NCI-H1105 treated with DMSO at 0.1 percent for 48 hours (cell line): ENCODE results near the gene CDON.

ENCODE experiments used
- DNase-seq: peaks from one replicate; lab custom pipeline; 2025; lab: John Stamatoyannopoulos, UW

The CDON gene

GRCh38 chr11:125956391-125957134 is 106.1 kb downstream of the CDON start:
- DNase-seq, result no peak

GRCh38 chr11:125955856-125956255 is 106.8 kb downstream of the CDON start:
- no peak for DNase-seq

GRCh38 chr11:125954945-125955640 is 107.6 kb downstream of the CDON start:
- no peak for DNase-seq

- no peak for DNase-seq
These were observed 108.3 kb downstream of the CDON start for GRCh38 chr11:125954123-125954944.

- DNase-seq, result no peak
These were observed 109.2 kb downstream of the CDON start for GRCh38 chr11:125953401-125953935.

- DNase-seq, result peak; percentile 60
These were observed 109.7 kb downstream of the CDON start for GRCh38 chr11:125952973-125953372.

GRCh38 chr11:125952559-125952958 is 110.1 kb downstream of the CDON start:
- no peak for DNase-seq

GRCh38 chr11:125951731-125952130 is 110.9 kb downstream of the CDON start:
- no peak for DNase-seq

- no peak for DNase-seq
These were observed 111.7 kb downstream of the CDON start for GRCh38 chr11:125950696-125951651.

GRCh38 chr11:125950178-125950490 is 112.5 kb downstream of the CDON start:
- DNase-seq, result no peak

- DNase-seq, result no peak
These were observed 113.1 kb downstream of the CDON start for GRCh38 chr11:125949271-125950177.

- DNase-seq, result no peak
These were observed 114.2 kb downstream of the CDON start for GRCh38 chr11:125948278-125949051.

GRCh38 chr11:125947419-125948277 is 115.0 kb downstream of the CDON start:
- no peak for DNase-seq

- no peak for DNase-seq
These were observed 115.8 kb downstream of the CDON start for GRCh38 chr11:125946712-125947418.

- no peak for DNase-seq
These were observed 116.7 kb downstream of the CDON start, which contains the start of gene VSIG10L2 for GRCh38 chr11:125945797-125946520. TSS of gene VSIG10L2 (plus strand) at chr11:125946044. CDS start at chr11:125946056, 12 bp downstream.

- no peak for DNase-seq
These were observed 117.5 kb downstream of the CDON start for GRCh38 chr11:125945011-125945796.
